Activated CD4-positive, alpha-beta T cell treated with anti-CD3 and anti-CD28 coated beads, Interleukin-2, amount 50 U/mL, for 24 hours (primary cell): Measurements from ENCODE around the gene METTL18.
"Not testable (repeated sequence)": the region's sequence is repeated elsewhere in the genome, so short reads cannot be mapped to it uniquely, and the experiment has no call there.

Experiments
- DNase-seq, 2 donors: peaks; one replicate each; pipeline ENCODE4 v3.0.0-alpha.2; 2020; ENCODE audit warnings: low read depth in 1 of 2, low spot score in 1 of 2

The METTL18 gene

GRCh38 chr1:169794530-169795416 is at the start of gene METTL18:
TSS of gene METTL18 (minus strand) at chr1:169794907. CDS start at chr1:169793695, 1,212 bp downstream.
- DNase-seq, result peak; percentile 81 to 91

DNA sequence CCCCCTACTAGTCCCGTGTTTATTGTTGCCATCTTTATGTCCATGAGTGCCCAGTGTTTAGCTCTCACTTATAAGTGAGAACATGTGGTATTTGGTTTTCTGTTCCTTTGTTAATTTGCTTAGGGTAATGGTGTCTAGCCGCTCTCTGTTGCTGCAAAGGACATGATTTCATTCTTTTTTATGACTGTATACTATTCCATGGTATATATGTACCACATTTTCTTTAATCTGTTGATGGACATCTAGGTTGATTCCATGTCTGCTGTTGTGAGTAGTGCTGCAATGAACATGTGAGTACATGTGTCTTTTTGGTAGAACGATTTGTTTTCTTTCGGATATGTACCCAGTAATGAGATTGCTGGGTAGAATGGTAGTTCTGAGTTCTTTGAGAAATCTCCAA is 44.2 kb upstream of the METTL18 start:
- no peak for DNase-seq

GRCh38 chr1:169836198-169836597 is 41.5 kb upstream of the METTL18 start:
- DNase-seq, result no peak

- DNase-seq, result no peak
These were observed 40.9 kb upstream of the METTL18 start for GRCh38 chr1:169835647-169836046.

GRCh38 chr1:169834869-169835268 is 40.2 kb upstream of the METTL18 start:
- DNase-seq, result no peak

GRCh38 chr1:169833179-169833901 is 38.6 kb upstream of the METTL18 start:
- DNase-seq, result no peak

- DNase-seq, result no peak
These were observed 35.0 kb upstream of the METTL18 start for GRCh38 chr1:169829671-169830070.

DNA sequence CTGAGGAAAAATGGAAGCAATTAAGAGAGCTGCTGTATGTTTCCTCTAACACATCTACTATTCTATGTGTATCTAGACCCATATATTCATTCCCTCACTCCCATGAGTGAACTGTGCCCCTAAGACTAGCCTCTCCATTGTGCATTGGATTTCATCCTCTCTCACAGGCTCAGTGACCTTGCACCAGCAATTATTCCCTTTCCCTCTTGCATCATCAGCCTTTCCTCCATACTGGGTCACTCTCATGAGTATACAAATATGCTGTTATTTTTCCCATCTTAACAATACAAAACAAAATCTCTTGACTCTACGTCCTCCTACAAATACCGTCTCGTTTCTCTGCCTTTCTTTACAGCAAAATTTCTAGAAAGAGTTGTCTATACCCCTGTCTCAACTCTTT is 29.4 kb upstream of the METTL18 start:
- DNase-seq, result no peak

DNA sequence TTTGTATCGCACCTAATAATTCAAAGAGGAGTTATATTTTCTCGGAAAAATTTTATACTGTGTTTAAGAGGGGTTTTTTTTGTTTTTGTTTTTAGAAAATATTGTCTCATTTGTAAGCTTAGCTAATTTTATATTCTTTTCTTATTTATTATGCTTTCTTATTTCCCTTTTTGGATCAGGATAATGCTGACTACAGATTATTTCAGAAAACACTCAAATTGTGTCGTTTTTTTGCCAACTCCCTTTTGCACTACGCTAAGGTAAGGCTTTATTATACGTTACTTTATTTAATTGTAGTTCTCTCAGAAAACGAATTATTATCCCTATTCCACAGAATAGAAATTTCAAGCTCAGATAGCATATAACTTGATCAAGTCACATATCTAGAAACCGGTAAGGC is 26.8 kb upstream of the METTL18 start:
- DNase-seq, result no peak

GRCh38 chr1:169816617-169817016 is 21.9 kb upstream of the METTL18 start:
- no peak for DNase-seq

- DNase-seq, result no peak
These were observed 19.6 kb upstream of the METTL18 start for GRCh38 chr1:169814265-169814664.

- DNase-seq, result no peak
These were observed 17.4 kb upstream of the METTL18 start for GRCh38 chr1:169812131-169812530.

GRCh38 chr1:169811418-169812035 is 16.8 kb upstream of the METTL18 start:
- DNase-seq, result not testable (repeated sequence)

- DNase-seq, result peak in 1 of 2 donors; percentile 27
These were observed 14.8 kb upstream of the METTL18 start for GRCh38 chr1:169809370-169810095.

DNA sequence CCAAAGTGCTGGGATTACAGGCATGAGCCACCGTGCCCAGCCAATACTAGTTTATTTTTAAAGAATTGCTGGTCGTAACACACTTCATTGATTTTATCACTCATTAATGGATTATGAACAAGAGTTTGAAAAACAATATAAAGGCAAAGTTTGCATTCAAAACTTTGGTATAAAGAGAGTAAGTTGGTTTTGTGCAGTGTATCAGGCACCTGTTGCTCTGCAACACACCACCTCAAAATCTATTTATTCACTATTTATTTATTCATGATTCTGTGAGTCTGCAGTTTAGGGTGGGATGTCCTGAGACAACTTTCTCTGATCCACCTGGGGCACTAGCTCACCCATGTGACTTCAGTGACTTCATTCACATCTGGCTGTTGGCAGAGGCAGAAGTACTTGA is 10.2 kb upstream of the METTL18 start:
- DNase-seq, result no peak

DNA sequence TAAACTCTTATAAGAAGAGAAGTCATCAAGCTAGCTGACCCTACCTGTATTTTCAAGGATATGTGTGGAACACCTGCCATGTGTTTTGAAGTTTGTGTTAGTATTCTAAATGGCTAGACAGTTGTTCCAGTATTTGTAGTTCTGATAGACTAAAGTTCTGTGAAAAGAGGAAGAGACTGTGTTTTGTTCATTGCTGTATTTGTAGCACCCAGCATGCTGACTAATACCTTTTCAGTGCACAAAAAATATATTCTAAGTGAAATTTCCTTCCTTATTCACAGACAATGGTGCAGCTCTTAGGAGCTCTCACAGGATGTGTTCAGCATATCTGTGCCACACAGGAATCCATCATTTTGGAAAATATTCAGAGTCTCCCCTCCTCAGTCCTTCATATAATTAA is 8.2 kb upstream of the METTL18 start:
- DNase-seq, result no peak

- DNase-seq, result no peak
These were observed 2.6 kb upstream of the METTL18 start for GRCh38 chr1:169797281-169797680.

- DNase-seq, result no peak
These were observed 1.6 kb upstream of the METTL18 start for GRCh38 chr1:169796274-169796810.

GRCh38 chr1:169795687-169796086 is 980 bp upstream of the METTL18 start:
- DNase-seq, result no peak

DNA sequence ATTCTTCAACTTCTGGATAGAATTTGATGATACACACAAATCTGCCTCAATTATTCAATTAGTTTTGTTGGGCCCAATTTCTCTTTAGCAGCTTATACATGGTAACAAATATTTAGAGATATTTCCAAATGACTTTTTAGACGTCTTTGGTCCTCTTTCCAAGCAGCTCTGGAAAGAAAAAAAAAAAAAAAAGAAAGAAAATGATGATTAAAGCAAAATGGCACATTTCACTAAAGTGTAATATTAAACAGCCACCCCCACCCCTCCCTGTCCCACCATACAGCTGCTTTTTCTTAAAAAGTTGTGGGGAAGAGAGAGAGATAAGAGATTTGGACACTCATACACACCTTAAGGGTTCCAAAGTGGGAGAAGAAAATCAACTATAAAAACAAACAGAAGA is 977 bp downstream of the METTL18 start:
- no peak for DNase-seq

DNA sequence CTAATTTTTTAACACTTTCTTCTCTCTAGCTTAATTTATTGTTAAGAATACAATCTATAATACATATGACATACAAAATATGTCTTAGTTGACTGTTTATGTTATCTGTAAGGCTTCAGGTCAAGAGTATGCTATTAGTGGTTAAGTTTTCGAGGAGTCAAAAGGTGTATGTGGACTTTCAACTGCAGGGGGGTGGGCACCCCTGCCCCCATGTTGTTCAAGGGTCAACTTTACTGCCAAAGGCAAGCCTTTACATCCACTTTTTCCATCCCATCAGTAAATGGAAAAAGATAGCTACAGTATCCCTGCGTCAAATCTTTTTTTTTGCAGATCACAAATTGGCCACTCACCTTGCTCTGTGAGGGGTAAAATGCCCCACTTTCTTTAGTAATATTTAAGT is 6.3 kb downstream of the METTL18 start:
- DNase-seq, result no peak
